HepG2 (cell line): Measurements from ENCODE around the gene TXNIP. TPM values are rescaled to one million over a fixed set of nuclear protein-coding genes. Genes with fewer than 3 reads are reported as not detected.
A peak's percentile ranks its signal among the peaks of the same experiment; 100 is the strongest.

Experiments used
- CENPT ChIP-seq: sonication (generic); formaldehyde crosslinking; IDR thresholded peaks from 2 replicates; pipeline ENCODE4 v1.8.0; 2022; ENCODE audit warnings: low read depth, mild to moderate bottlenecking, moderate library complexity, missing genetic modification reagents
- FOXA1 ChIP-seq, 2 experiments: fragments of 450-650 bp in 1 of 2; sonication (generic) in 1 of 2; formaldehyde crosslinking in 1 of 2; IDR thresholded peaks; 2 replicates each; pipeline versions ENCODE4 v1.4.0 to v1.6.1; 2016 to 2020; ENCODE audit warnings: missing genetic modification reagents in 1 of 2
- FOXP4 ChIP-seq: sonication (generic); formaldehyde crosslinking; IDR thresholded peaks from 2 replicates; pipeline ENCODE4 v1.4.0; 2020; ENCODE audit warnings: missing genetic modification reagents
- PAF1 ChIP-seq: IDR thresholded peaks from 2 replicates; pipeline ENCODE4 v1.6.1; 2016; ENCODE audit warnings: missing genetic modification reagents, missing compliant biosample characterization
- RFXAP ChIP-seq: sonication (generic); formaldehyde crosslinking; IDR thresholded peaks from 2 replicates; pipeline ENCODE4 v1.4.0; 2020; ENCODE audit warnings: missing genetic modification reagents, borderline replicate concordance
- SMYD3 ChIP-seq: sonication (generic); formaldehyde crosslinking; IDR thresholded peaks from 2 replicates; pipeline ENCODE4 v1.8.1; 2023; ENCODE audit warnings: mild to moderate bottlenecking, missing genetic modification reagents
- SP4 ChIP-seq: sonication (generic); formaldehyde crosslinking; IDR thresholded peaks from 2 replicates; pipeline ENCODE4 v1.8.1; 2023; ENCODE audit warnings: mild to moderate bottlenecking, missing genetic modification reagents
- TOE1 ChIP-seq: sonication (generic); formaldehyde crosslinking; IDR thresholded peaks from 2 replicates; pipeline ENCODE4 v1.4.0; 2020; ENCODE audit warnings: mild to moderate bottlenecking, missing genetic modification reagents
- ZBTB4 ChIP-seq: sonication (generic); formaldehyde crosslinking; IDR thresholded peaks from 2 replicates; pipeline ENCODE4 v1.4.0; 2020; ENCODE audit warnings: missing genetic modification reagents, mild to moderate bottlenecking, borderline replicate concordance
- ZMAT3 ChIP-seq: sonication (generic); formaldehyde crosslinking; conservative IDR thresholded peaks from 2 replicates; pipeline ENCODE4 v1.7.0; 2021; ENCODE audit warnings: missing genetic modification reagents
- ZNF274 ChIP-seq: sonication (generic); formaldehyde crosslinking; IDR thresholded peaks from 2 replicates; pipeline ENCODE4 v1.5.1; 2020; ENCODE audit warnings: mild to moderate bottlenecking, missing genetic modification reagents
- ZNF33B ChIP-seq: sonication (generic); formaldehyde crosslinking; IDR thresholded peaks from 2 replicates; pipeline ENCODE4 v1.5.1; 2020; ENCODE audit warnings: mild to moderate bottlenecking, missing genetic modification reagents
- ZNF513 ChIP-seq: sonication (generic); formaldehyde crosslinking; conservative IDR thresholded peaks from 2 replicates; pipeline ENCODE4 v1.5.0; 2020; ENCODE audit warnings: missing genetic modification reagents
- ZNF577 ChIP-seq: sonication (generic); formaldehyde crosslinking; IDR thresholded peaks from 2 replicates; pipeline ENCODE4 v1.4.0; 2020; ENCODE audit warnings: mild to moderate bottlenecking, low read depth, missing genetic modification reagents, borderline replicate concordance
- ZNF703 ChIP-seq: sonication (generic); formaldehyde crosslinking; IDR thresholded peaks from 2 replicates; pipeline ENCODE4 v1.5.1; 2020; ENCODE audit warnings: missing genetic modification reagents, mild to moderate bottlenecking, moderate library complexity, borderline replicate concordance
- polyA plus RNA-seq, 8 experiments: library from polyadenylated mRNA; depleted of rRNA in 3 of 8; stranded (reverse) in 7 of 8; unstranded in 1 of 8; fragments of >200 nt; fragmentation: Illumina TruSeq in 4 of 8; extraction: Trizol in 4 of 8; gene quantifications; 2 replicates each; pipeline versions ENCODE4 v1.2.1 to v1.2.3, GENCODE V29; 2011 to 2016; ENCODE audit warnings: low read depth in 4 of 8, missing spikeins in 1 of 8, mixed read lengths in 1 of 8; ENCODE audit not compliant: insufficient read depth in 1 of 8
- total RNA-seq, 5 experiments: library from RNA; depleted of rRNA; stranded (reverse); fragments of >200 nt; fragmentation: Illumina TruSeq; extraction: Trizol; gene quantifications; 2 replicates each; pipeline ENCODE4 v1.2.3, GENCODE V29; 2016; ENCODE audit warnings: low read depth in 1 of 5
- TF ChIP-seq, protein P1 (sequence below): IDR thresholded peaks from 2 replicates; pipeline ENCODE4 v1.6.1; 2016; ENCODE audit warnings: low read depth
- TF ChIP-seq, protein P2 (sequence below): sonication (generic); formaldehyde crosslinking; IDR thresholded peaks from 2 replicates; pipeline ENCODE4 v1.5.0; 2020; ENCODE audit warnings: missing genetic modification reagents, mild to moderate bottlenecking, borderline replicate concordance

TXNIP gene
- total and polyA plus RNA-seq, 2 of the 13 experiments (the other 11 are each of a cell fraction or from before 2014, with no cell fraction given): 24.4 to 237 TPM

DNA sequence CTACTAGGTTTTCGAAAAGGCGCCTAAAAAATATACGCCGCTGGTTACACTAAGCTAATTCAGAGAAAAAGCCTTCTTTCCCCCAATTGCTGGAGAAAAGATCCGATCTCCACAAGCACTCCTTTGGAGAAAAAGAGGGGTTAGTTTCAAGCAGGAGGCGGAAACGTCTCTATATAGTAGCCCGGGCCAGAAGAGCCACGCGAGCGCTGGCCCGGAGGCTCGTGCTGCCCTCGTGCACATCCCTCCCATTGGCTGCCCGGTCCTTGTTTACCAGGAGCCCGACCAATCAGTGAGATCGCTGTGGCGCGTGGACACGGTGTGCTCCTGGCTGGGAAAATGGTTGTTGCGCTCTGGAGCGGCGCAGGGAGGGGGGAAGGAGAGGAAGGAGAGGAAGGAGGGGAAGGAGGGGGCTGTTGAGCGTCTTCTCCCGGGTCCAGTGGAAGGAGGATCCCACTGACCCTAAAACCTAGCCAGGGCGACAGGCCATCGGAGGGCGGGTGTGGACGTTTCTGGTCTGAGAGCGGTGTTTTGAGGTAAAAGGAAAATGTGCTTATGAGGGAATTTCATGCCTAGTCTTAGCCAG, at the start of gene TXNIP (continued):
- no peak for TF ChIP-seq ZNF513
- TF ChIP-seq FOXP4 (CRISPR knock-in tag): peak; percentile 93
- no peak for TF ChIP-seq ZNF33B (CRISPR knock-in tag)
- no peak for TF ChIP-seq ZNF703 (CRISPR knock-in tag)
- peak; percentile 64 for TF ChIP-seq FOXA1 (IDR thresholded peaks at IDR 0.05)
- TF ChIP-seq FOXA1 (CRISPR knock-in tag; IDR thresholded peaks at IDR 0.05): peak; percentile 97
- TF ChIP-seq CENPT (CRISPR knock-in tag): peak; percentile 56; the same call in 1 of the 2 replicates
- 0 out of 2 replicates have a peak, but pooled peaks have one; percentile 35 for TF ChIP-seq ZBTB4 (CRISPR knock-in tag)
- TF ChIP-seq ZNF577 (CRISPR knock-in tag): 0 out of 2 replicates have a peak, but pooled peaks have one; percentile 20
- TF ChIP-seq, protein P1, sequence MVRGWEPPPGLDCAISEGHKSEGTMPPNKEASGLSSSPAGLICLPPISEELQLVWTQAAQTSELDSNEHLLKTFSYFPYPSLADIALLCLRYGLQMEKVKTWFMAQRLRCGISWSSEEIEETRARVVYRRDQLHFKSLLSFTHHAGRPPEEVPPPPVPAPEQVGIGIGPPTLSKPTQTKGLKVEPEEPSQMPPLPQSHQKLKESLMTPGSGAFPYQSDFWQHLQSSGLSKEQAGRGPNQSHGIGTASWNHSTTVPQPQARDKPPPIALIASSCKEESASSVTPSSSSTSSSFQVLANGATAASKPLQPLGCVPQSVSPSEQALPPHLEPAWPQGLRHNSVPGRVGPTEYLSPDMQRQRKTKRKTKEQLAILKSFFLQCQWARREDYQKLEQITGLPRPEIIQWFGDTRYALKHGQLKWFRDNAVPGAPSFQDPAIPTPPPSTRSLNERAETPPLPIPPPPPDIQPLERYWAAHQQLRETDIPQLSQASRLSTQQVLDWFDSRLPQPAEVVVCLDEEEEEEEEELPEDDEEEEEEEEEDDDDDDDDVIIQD (CRISPR knock-in tag): no peak; the same call in 1 of the 2 replicates
- peak; percentile 88 for TF ChIP-seq ZMAT3 (CRISPR knock-in tag)
- peak; percentile 21; the same call in 1 of the 2 replicates for TF ChIP-seq TOE1 (CRISPR knock-in tag)
- no peak for TF ChIP-seq PAF1 (CRISPR knock-in tag)
- TF ChIP-seq, protein P2, sequence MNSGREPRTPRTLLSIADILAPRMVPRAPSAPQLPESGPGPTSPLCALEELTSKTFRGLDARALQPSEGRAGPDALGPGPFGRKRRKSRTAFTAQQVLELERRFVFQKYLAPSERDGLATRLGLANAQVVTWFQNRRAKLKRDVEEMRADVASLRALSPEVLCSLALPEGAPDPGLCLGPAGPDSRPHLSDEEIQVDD: peak; percentile 74; the same call in 1 of the 2 replicates
- peak; percentile 80 for TF ChIP-seq ZNF274
- peak; percentile 90 for TF ChIP-seq RFXAP (CRISPR knock-in tag)
- TF ChIP-seq SP4: peak; percentile 61
- TF ChIP-seq SMYD3: peak; percentile 97
